HG03378 (cell line): ENCODE results near the gene TMEM130.

Experiments
- ATAC-seq: cut with Tn5 transposase; IDR thresholded peaks from one replicate; pipeline ENCODE4 v1.9.1; 2021; ENCODE audit warnings: mild to moderate bottlenecking, moderate library complexity; ENCODE audit not compliant: unreplicated experiment

The TMEM130 gene

GRCh38 chr7:98810153-98810802, 59.5 kb downstream of the TMEM130 start:
- no peak for ATAC-seq

GRCh38 chr7:98808751-98809460, 60.9 kb downstream of the TMEM130 start:
- ATAC-seq, result no peak

GRCh38 chr7:98807068-98808048, 62.5 kb downstream of the TMEM130 start:
- ATAC-seq, result no peak

- no peak for ATAC-seq
Observed at GRCh38 chr7:98805956-98806838, 63.6 kb downstream of the TMEM130 start.

GRCh38 chr7:98802781-98803110, 67.1 kb downstream of the TMEM130 start:
- peak; percentile 16 for ATAC-seq

GRCh38 chr7:98802088-98802780, 67.6 kb downstream of the TMEM130 start:
- peak; percentile 87 for ATAC-seq

- no peak for ATAC-seq
Observed at GRCh38 chr7:98800996-98801395, 68.8 kb downstream of the TMEM130 start.

GRCh38 chr7:98797150-98797549, 72.7 kb downstream of the TMEM130 start:
- no peak for ATAC-seq
